SK-N-SH (cell line): ENCODE measurements around the gene ARHGAP44.

Experiments
- CHD2 ChIP-seq: fragments of 150-350 bp; IDR thresholded peaks from 2 replicates; pipeline ENCODE4 v1.6.1; 2018; ENCODE audit warnings: low read length; ENCODE audit not compliant: partially characterized antibody
- CTCF ChIP-seq: fragments of 200-600 bp; sonication (generic); IDR thresholded peaks from 2 replicates; pipeline ENCODE4 v1.6.1; 2017; ENCODE audit warnings: antibody characterized with exemption, mild to moderate bottlenecking, moderate library complexity
- ELF1 ChIP-seq: IDR thresholded peaks from 2 replicates; pipeline ENCODE4 v1.4.0; 2012
- EP300 ChIP-seq, 2 experiments: IDR thresholded peaks; 2 replicates each; pipeline versions ENCODE4 v1.4.0 to v1.6.1; 2012; ENCODE audit warnings: borderline replicate concordance in 1 of 2, low read depth in 1 of 2, low read length in 1 of 2
- EZH2phosphoT487 ChIP-seq: fragments of 200-600 bp; sonication (generic); IDR thresholded peaks from 2 replicates; pipeline ENCODE4 v1.6.1; 2017; ENCODE audit warnings: low read depth, mixed run types, mild to moderate bottlenecking, antibody characterized with exemption, moderate library complexity, borderline replicate concordance
- FOSL2 ChIP-seq: IDR thresholded peaks from 2 replicates; pipeline ENCODE4 v1.4.0; 2012; ENCODE audit warnings: low read depth, mild to moderate bottlenecking, moderate library complexity, borderline replicate concordance
- JUND ChIP-seq: IDR thresholded peaks from 2 replicates; pipeline ENCODE4 v1.4.0; 2012
- MXI1 ChIP-seq: IDR thresholded peaks from 2 replicates; pipeline ENCODE4 v1.6.1; 2012; ENCODE audit warnings: mild to moderate bottlenecking, low read depth, low read length, improper control_type of control experiment
- NRF1 ChIP-seq: IDR thresholded peaks from 2 replicates; pipeline ENCODE4 v1.6.1; 2012; ENCODE audit warnings: low read depth, mild to moderate bottlenecking, low read length
- POLR2AphosphoS5 ChIP-seq: IDR thresholded peaks from 2 replicates; pipeline ENCODE4 v1.6.1; 2012; ENCODE audit warnings: low read depth, low read length
- TAF1 ChIP-seq: IDR thresholded peaks from 2 replicates; pipeline ENCODE4 v1.6.1; 2012; ENCODE audit warnings: low read depth, mild to moderate bottlenecking, low read length, moderate library complexity, borderline replicate concordance
- USF2 ChIP-seq: fragments of 150-350 bp; IDR thresholded peaks from 2 replicates; pipeline ENCODE4 v1.6.1; 2017; ENCODE audit warnings: antibody characterized with exemption, low read length, low read depth, borderline replicate concordance
- TF ChIP-seq, protein P1 (sequence below): IDR thresholded peaks from 2 replicates; pipeline ENCODE4 v1.6.1; 2012; ENCODE audit warnings: mild to moderate bottlenecking, low read depth, low read length, moderate library complexity

- no peak for TF ChIP-seq JUND
- TF ChIP-seq CTCF, result no peak
- TF ChIP-seq POLR2AphosphoS5, result no peak
- TF ChIP-seq FOSL2, result no peak
- no peak for TF ChIP-seq EZH2phosphoT487
- no peak for TF ChIP-seq ELF1
- no peak for TF ChIP-seq NRF1
- no peak for TF ChIP-seq MXI1
- TF ChIP-seq, protein P1, sequence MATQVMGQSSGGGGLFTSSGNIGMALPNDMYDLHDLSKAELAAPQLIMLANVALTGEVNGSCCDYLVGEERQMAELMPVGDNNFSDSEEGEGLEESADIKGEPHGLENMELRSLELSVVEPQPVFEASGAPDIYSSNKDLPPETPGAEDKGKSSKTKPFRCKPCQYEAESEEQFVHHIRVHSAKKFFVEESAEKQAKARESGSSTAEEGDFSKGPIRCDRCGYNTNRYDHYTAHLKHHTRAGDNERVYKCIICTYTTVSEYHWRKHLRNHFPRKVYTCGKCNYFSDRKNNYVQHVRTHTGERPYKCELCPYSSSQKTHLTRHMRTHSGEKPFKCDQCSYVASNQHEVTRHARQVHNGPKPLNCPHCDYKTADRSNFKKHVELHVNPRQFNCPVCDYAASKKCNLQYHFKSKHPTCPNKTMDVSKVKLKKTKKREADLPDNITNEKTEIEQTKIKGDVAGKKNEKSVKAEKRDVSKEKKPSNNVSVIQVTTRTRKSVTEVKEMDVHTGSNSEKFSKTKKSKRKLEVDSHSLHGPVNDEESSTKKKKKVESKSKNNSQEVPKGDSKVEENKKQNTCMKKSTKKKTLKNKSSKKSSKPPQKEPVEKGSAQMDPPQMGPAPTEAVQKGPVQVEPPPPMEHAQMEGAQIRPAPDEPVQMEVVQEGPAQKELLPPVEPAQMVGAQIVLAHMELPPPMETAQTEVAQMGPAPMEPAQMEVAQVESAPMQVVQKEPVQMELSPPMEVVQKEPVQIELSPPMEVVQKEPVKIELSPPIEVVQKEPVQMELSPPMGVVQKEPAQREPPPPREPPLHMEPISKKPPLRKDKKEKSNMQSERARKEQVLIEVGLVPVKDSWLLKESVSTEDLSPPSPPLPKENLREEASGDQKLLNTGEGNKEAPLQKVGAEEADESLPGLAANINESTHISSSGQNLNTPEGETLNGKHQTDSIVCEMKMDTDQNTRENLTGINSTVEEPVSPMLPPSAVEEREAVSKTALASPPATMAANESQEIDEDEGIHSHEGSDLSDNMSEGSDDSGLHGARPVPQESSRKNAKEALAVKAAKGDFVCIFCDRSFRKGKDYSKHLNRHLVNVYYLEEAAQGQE, result no peak
- no peak for TF ChIP-seq CHD2
- no peak for TF ChIP-seq EP300 (IDR thresholded peaks at IDR 0.05; ENCODE audit: borderline replicate concordance in 1 of 2, low read depth in 1 of 2, low read length in 1 of 2)
- TF ChIP-seq USF2, result no peak
- no peak for TF ChIP-seq TAF1
Measured at GRCh38 chr17:12859520-12859919, 70.2 kb downstream of the ARHGAP44 start.
